IMR-90 (cell line): ENCODE results near the gene QKI.

ENCODE experiments used
- BHLHE40 ChIP-seq: fragments of 150-350 bp; IDR thresholded peaks from 2 replicates; pipeline ENCODE4 v1.6.1; 2016; ENCODE audit warnings: mild to moderate bottlenecking, low read depth, low read length
- CEBPB ChIP-seq: IDR thresholded peaks from 2 replicates; pipeline ENCODE4 v1.6.1; 2012; ENCODE audit warnings: low read depth, low read length, improper control_type of control experiment
- CHD1 ChIP-seq: IDR thresholded peaks from 2 replicates; pipeline ENCODE4 v1.6.1; 2012; ENCODE audit warnings: low read depth, low read length, improper control_type of control experiment
- FOS ChIP-seq: fragments of 150-350 bp; IDR thresholded peaks from 2 replicates; pipeline ENCODE4 v1.6.1; 2016; ENCODE audit warnings: low read depth, low read length
- MAFK ChIP-seq: IDR thresholded peaks from 2 replicates; pipeline ENCODE4 v1.6.1; 2012; ENCODE audit warnings: low read depth, low read length, improper control_type of control experiment
- MAZ ChIP-seq: IDR thresholded peaks from 2 replicates; pipeline ENCODE4 v1.6.1; 2012; ENCODE audit warnings: low read depth, mild to moderate bottlenecking, low read length, improper control_type of control experiment, moderate library complexity, borderline replicate concordance
- MXI1 ChIP-seq: IDR thresholded peaks from 2 replicates; pipeline ENCODE4 v1.6.1; 2012; ENCODE audit warnings: low read depth, mild to moderate bottlenecking, low read length, moderate library complexity, borderline replicate concordance
- POLR2A ChIP-seq: IDR thresholded peaks from 2 replicates; pipeline ENCODE4 v1.6.1; 2012; ENCODE audit warnings: mild to moderate bottlenecking, low read depth, low read length
- RAD21 ChIP-seq: IDR thresholded peaks from 2 replicates; pipeline ENCODE4 v1.6.1; 2012; ENCODE audit warnings: low read length, improper control_type of control experiment
- RCOR1 ChIP-seq: IDR thresholded peaks from 2 replicates; pipeline ENCODE4 v1.6.1; 2012; ENCODE audit warnings: mild to moderate bottlenecking, low read length, improper control_type of control experiment; ENCODE audit not compliant: insufficient replicate concordance
- RFX5 ChIP-seq: IDR thresholded peaks from 2 replicates; pipeline ENCODE4 v1.8.0; 2012; ENCODE audit warnings: low read depth, mild to moderate bottlenecking, low read length, moderate library complexity
- TF ChIP-seq, protein P1 (sequence below): conservative IDR thresholded peaks from 2 replicates; pipeline ENCODE4 v1.5.1; 2012; ENCODE audit warnings: mild to moderate bottlenecking, low read depth, low read length, improper control_type of control experiment
- TF ChIP-seq, protein P2 (sequence below): fragments of 150-350 bp; IDR thresholded peaks from 2 replicates; pipeline ENCODE4 v1.6.1; 2017; ENCODE audit warnings: mild to moderate bottlenecking, antibody characterized with exemption, low read length, low read depth

GRCh38 chr6:163394659-163395058 lies 19.9 kb upstream of the QKI start:
- TF ChIP-seq, protein P1, sequence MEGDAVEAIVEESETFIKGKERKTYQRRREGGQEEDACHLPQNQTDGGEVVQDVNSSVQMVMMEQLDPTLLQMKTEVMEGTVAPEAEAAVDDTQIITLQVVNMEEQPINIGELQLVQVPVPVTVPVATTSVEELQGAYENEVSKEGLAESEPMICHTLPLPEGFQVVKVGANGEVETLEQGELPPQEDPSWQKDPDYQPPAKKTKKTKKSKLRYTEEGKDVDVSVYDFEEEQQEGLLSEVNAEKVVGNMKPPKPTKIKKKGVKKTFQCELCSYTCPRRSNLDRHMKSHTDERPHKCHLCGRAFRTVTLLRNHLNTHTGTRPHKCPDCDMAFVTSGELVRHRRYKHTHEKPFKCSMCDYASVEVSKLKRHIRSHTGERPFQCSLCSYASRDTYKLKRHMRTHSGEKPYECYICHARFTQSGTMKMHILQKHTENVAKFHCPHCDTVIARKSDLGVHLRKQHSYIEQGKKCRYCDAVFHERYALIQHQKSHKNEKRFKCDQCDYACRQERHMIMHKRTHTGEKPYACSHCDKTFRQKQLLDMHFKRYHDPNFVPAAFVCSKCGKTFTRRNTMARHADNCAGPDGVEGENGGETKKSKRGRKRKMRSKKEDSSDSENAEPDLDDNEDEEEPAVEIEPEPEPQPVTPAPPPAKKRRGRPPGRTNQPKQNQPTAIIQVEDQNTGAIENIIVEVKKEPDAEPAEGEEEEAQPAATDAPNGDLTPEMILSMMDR: no peak
- TF ChIP-seq CHD1 (no peak), POLR2A (no peak), MXI1 (no peak), RAD21 (no peak), BHLHE40 (no peak), FOS (no peak), RCOR1 (no peak), CEBPB (no peak), RFX5 (no peak), MAFK (no peak), MAZ (no peak)
- TF ChIP-seq, protein P2, sequence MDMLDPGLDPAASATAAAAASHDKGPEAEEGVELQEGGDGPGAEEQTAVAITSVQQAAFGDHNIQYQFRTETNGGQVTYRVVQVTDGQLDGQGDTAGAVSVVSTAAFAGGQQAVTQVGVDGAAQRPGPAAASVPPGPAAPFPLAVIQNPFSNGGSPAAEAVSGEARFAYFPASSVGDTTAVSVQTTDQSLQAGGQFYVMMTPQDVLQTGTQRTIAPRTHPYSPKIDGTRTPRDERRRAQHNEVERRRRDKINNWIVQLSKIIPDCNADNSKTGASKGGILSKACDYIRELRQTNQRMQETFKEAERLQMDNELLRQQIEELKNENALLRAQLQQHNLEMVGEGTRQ: no peak
